ENCODE results near the gene INAFM2. TPM values are rescaled to one million over a fixed set of nuclear protein-coding genes. Genes with fewer than 3 reads are reported as not detected.

Gene INAFM2
- polyA plus RNA-seq, 1 experiment: 7.3 TPM

- Histone ChIP-seq H3K27me3 (ENCODE audit: control insufficient read depth, insufficient read depth, low read length) (peaks cover 14% of the 10 kb centered on the region), H3K4me3 (ENCODE audit: low read depth, low read length) (peak overlapping the region; percentile 51), H3K36me3 (ENCODE audit: control insufficient read depth, insufficient read depth, low read length) (no peaks in the 10 kb centered on the region)
- ChIA-PET CTCF (interaction anchor here (0.9 to 11.3 kb wide), 2 partner anchors 17 to 63 kb away, joined by 3 to 112 read pairs; partner anchors contain the start of gene CCDC9B), POLR2A (no interaction called here)
- TF ChIP-seq, protein P1, sequence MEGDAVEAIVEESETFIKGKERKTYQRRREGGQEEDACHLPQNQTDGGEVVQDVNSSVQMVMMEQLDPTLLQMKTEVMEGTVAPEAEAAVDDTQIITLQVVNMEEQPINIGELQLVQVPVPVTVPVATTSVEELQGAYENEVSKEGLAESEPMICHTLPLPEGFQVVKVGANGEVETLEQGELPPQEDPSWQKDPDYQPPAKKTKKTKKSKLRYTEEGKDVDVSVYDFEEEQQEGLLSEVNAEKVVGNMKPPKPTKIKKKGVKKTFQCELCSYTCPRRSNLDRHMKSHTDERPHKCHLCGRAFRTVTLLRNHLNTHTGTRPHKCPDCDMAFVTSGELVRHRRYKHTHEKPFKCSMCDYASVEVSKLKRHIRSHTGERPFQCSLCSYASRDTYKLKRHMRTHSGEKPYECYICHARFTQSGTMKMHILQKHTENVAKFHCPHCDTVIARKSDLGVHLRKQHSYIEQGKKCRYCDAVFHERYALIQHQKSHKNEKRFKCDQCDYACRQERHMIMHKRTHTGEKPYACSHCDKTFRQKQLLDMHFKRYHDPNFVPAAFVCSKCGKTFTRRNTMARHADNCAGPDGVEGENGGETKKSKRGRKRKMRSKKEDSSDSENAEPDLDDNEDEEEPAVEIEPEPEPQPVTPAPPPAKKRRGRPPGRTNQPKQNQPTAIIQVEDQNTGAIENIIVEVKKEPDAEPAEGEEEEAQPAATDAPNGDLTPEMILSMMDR (IDR thresholded peaks at IDR 0.05; ENCODE audit: insufficient read depth, low read depth, low read length): peak; percentile 24
- no peak for DNase-seq (ENCODE audit: low read depth)
Observed at GRCh38 chr15:40358471-40359353, 35.2 kb downstream of the INAFM2 start.

- Histone ChIP-seq H3K27me3 (ENCODE audit: control insufficient read depth, insufficient read depth, low read length) (peaks cover 11% of the 10 kb centered on the region), H3K36me3 (ENCODE audit: control insufficient read depth, insufficient read depth, low read length) (no peaks in the 10 kb centered on the region), H3K4me3 (ENCODE audit: low read depth, low read length) (no peak overlapping the region)
- POLR2A ChIA-PET: no interaction called here
- TF ChIP-seq, protein P1 (IDR thresholded peaks at IDR 0.05; ENCODE audit: insufficient read depth, low read depth, low read length): no peak
- DNase-seq (ENCODE audit: low read depth): no peak
- CTCF ChIA-PET: interaction anchor here (1.1 kb wide), 1 partner anchor 85 kb away, joined by 4 read pairs; no protein-coding TSS in a partner anchor
Observed at GRCh38 chr15:40360015-40360414, 36.5 kb downstream of the INAFM2 start.

GRCh38 chr15:40361640-40362039 is 38.1 kb downstream of the INAFM2 start:
- ChIA-PET POLR2A (no interaction called here), CTCF (no interaction called here)
- no peak for DNase-seq (ENCODE audit: low read depth)
- Histone ChIP-seq H3K27me3 (ENCODE audit: control insufficient read depth, insufficient read depth, low read length) (peaks cover 11% of the 10 kb centered on the region), H3K36me3 (ENCODE audit: control insufficient read depth, insufficient read depth, low read length) (no peaks in the 10 kb centered on the region), H3K4me3 (ENCODE audit: low read depth, low read length) (no peak overlapping the region)
- TF ChIP-seq, protein P1 (IDR thresholded peaks at IDR 0.05; ENCODE audit: insufficient read depth, low read depth, low read length): no peak

DNA sequence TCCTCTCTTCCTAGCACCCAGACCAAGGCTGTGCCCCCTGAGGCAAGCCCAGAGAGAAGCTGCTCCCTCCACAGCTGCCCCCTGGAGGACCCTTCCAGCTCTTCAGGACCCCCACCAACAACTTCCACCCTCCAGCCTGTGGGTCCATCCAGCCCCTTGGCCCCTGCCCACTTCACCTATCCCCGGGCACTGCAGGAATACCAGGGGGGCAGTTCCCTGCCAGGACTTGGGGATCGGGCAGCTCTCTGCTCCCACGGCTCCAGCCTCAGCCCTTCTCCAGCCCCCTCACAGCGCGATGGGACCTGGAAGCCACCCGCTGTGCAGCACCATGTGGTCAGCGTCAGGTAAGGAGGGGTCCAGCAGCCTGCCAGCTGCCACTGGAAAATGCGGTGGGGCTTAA is 40.1 kb downstream of the INAFM2 start:
- Histone ChIP-seq H3K36me3 (ENCODE audit: control insufficient read depth, insufficient read depth, low read length) (no peaks in the 10 kb centered on the region), H3K27me3 (ENCODE audit: control insufficient read depth, insufficient read depth, low read length) (peaks cover 11% of the 10 kb centered on the region), H3K4me3 (ENCODE audit: low read depth, low read length) (no peak overlapping the region)
- ChIA-PET CTCF (interaction anchor here (0.6 to 1.6 kb wide), 5 partner anchors 15 to 61 kb away, joined by 3 to 8 read pairs (median 3); no protein-coding TSS in a partner anchor), POLR2A (no interaction called here)
- TF ChIP-seq, protein P1 (IDR thresholded peaks at IDR 0.05; ENCODE audit: insufficient read depth, low read depth, low read length): no peak
- DNase-seq (ENCODE audit: low read depth): no peak

- CTCF ChIA-PET: interaction anchor here (1.6 to 6.3 kb wide), 2 partner anchors 21 to 58 kb away, joined by 8 to 57 read pairs; partner anchors contain the start of gene CCDC9B
- TF ChIP-seq, protein P1 (IDR thresholded peaks at IDR 0.05; ENCODE audit: insufficient read depth, low read depth, low read length): no peak
- no peaks in the 10 kb centered on the region for H3K36me3 ChIP-seq (ENCODE audit: control insufficient read depth, insufficient read depth, low read length)
- peaks cover 7% of the 10 kb centered on the region for H3K27me3 ChIP-seq (ENCODE audit: control insufficient read depth, insufficient read depth, low read length)
- POLR2A ChIA-PET: interaction anchor here (0.6 kb wide), 1 partner anchor 58 kb away, joined by 6 read pairs; no protein-coding TSS in a partner anchor
- H3K4me3 ChIP-seq (ENCODE audit: low read depth, low read length): no peak overlapping the region
- no peak for DNase-seq (ENCODE audit: low read depth)
Observed at GRCh38 chr15:40364251-40364650, 40.8 kb downstream of the INAFM2 start.
